ENCODE data around the gene GLIS2.
A peak's percentile ranks its signal among the peaks of the same experiment; 100 is the strongest.

Gene GLIS2

DNA sequence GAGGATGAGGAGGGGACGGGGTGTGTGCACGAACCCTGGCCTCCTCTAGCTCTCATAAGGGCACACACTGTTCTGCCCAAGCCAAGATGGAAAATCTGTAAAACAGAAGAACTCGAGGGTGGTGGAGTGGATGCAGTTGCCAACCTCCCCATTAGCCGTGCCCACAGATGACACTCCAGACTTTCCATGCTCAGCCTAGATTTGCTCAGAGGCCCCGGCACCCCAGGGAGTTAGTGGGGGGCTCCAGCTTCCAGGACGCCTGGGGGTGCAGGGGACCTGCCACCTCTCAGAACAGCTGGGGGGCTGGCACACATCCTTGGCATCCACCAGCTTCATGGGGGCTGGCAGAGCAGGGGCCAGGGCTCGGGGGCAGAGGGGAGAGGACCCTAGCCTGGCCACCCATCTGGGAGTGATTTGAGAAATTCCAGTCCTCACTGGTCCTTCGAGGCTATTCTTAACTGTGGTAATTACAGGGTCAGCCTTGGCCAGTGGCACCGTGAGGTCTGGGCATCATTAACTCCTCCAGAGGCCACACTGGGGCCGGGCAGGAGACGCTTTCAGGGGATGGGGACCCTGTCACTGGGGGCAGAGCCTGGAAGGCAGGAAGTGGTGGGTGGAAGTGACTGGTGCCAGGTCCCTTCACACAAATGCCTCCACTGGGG lies 70.1 kb downstream of the GLIS2 start:
- DNase-seq, result no peak

DNA sequence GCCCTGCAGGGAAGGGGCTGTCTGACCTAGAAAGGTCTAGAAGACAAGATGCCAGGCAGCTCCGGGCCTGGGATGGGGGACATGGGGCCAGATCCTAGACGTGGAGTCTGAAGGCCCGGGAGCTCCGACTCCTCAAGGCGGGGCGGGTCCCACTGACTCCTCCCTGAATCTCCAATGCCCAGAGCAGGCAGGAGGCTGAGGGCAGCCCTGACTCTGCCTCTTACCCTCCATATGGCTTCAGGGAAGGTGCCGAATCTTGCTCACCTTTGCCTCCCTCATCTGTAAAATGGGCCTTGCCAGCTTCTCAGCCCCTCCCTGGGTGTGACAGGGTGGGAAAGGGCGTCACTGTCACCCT lies 70.6 kb downstream of the GLIS2 start:
- DNase-seq, result peak; percentile 39

DNA sequence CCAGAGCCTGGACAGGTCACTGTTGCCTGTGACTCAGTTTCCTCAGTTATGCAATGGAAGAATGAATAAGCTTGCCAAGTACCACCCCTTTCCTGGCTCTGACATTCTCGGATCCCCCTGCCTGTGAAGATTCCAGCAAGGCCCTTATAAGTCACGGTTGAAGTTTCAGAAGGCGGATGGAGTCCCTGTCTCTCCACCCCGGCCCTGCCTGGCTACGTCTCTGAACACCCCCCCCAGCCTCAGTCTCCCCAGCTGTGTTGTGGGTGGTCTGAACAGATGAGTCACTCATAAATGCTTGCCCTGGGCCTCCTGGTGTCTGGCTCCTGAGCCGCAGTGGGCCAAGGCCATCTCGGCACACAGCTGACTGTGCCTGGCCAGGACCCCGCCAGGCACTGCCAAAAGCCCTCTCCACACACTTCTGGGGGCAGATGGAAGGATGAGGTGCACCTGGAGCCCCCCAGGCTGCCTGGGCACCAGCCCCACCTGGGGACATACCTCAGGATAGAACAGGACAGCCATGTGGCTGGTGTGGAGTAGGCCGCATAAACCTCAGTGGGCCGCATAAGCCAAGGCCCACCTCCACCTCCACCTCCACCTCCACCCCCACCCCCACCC lies 71.2 kb downstream of the GLIS2 start:
- no peak for DNase-seq

DNA sequence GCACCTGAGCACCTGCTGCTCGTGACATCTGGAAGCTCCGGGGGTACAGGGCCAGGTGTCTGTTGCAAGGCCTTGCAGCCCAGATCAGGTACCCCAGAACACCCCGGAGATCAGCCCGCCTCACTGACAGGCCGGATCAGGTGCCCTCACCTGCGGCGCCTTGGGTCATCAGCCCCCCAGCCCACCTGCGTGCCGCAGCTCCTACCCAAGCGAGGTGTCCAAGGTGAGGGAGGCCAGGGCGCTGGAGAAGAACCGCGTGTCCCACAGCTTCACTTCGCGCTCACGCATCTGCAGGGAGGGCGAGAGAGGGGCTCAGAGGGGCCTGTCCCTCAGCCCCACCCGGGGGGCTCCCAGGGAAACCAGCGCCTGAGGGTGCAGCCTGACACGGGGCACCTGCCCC lies 71.9 kb downstream of the GLIS2 start:
- no peak for DNase-seq

DNA sequence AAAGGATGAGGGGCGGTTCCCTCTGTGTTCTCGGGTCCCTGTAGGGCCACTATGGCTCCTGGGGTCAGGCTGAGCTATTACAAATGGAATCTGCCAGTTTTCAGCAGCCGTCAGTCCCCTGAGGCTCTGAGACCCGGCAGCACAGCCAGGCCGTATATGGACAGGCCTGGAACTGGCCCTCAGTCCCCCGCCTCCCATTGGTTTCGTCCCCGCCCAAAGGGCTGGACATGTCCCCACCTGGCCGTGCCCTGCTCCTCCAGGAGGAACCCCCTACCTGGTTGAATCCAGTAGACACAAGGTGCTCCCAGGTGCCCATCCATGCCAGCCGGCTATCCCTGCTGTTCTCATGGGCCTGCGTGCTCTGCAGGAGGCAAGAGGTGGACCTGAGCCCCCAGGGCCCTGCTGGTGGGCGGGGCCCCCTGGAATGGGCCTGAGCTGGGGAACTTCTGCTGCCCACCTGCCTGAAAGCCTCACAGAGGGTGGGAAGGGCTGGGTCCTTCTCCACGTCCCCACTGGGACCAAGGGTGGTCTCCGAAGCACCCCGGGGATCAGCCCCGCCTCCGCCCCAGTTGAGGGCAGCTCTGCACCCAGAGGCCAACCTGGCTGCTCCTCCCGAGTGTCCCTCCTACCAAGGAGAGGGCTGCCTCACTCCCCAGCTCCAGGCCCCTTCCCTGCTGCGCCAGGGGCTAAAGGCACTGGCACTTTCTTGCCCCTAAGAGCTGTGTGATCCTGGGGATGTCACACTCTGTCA lies 72.6 kb downstream of the GLIS2 start:
- DNase-seq, result no peak

Measured in NCI-H226 (cell line).